ENCODE measurements around the gene TBC1D17. TPM values are rescaled to one million over a fixed set of nuclear protein-coding genes. Genes with fewer than 3 reads are reported as not detected.

Gene TBC1D17
- total RNA-seq, 2 donors from 2014 or later: 27.9 to 31.7 TPM

DNA sequence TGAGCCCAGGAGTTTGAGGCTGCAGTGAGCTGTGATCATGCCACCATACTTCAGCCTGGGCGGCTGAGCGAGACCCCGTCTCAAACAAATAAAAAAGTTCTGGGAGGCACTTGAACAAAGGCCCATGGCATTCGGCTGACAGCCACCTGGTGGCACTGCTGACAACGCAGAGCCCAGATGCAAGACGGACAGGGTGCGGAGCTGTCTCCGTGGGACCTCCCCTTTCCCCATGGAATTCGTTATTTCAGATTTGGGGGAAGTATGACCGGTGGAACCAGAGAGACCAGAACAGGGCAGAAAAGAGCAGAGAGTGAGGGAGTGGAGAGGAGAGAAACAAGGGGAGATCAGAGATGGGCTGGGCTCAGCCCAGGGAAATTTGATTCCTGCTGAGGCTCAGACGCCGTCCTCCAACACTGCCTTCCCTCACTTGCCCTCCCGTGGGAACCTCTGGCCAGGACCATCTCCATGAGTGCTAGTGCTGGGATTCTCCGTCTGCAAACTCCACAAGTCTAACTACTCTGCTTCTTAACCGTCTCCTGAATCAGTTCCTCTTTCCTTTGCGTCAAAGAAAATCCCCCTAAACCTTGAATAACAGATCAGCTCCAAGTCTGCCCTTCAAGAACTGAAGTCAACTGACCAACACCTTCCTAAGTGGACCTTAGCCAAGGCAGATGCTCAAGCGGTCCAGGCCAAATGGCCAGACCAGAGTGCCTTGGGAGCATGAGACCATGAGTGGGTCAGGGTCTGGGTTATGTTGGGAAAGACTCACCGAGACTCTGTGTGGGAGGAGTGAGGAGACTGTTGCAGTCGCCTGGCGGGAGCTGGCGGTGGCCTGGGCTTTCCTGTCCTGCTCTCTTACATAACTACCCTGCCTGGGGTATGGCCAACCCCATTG is 39.6 kb downstream of the TBC1D17 start:
- Histone ChIP-seq H3K27ac (no peak overlapping the region), H3K4me1 (ENCODE audit: control insufficient read depth in 1 of 2, low read depth in 2 of 2) (peaks cover 0 to 15% of the 10 kb centered on the region in 2 donors), H3K36me3 (peaks cover 6% of the 10 kb centered on the region), H3K9me3 (no peaks in the 10 kb centered on the region), H3K4me3 (no peak overlapping the region), H3K27me3 (replicated peaks; ENCODE audit: insufficient read depth) (no peaks in the 10 kb centered on the region)
- no peak for DNase-seq (ENCODE audit: low spot score)
- TF ChIP-seq, protein P1, sequence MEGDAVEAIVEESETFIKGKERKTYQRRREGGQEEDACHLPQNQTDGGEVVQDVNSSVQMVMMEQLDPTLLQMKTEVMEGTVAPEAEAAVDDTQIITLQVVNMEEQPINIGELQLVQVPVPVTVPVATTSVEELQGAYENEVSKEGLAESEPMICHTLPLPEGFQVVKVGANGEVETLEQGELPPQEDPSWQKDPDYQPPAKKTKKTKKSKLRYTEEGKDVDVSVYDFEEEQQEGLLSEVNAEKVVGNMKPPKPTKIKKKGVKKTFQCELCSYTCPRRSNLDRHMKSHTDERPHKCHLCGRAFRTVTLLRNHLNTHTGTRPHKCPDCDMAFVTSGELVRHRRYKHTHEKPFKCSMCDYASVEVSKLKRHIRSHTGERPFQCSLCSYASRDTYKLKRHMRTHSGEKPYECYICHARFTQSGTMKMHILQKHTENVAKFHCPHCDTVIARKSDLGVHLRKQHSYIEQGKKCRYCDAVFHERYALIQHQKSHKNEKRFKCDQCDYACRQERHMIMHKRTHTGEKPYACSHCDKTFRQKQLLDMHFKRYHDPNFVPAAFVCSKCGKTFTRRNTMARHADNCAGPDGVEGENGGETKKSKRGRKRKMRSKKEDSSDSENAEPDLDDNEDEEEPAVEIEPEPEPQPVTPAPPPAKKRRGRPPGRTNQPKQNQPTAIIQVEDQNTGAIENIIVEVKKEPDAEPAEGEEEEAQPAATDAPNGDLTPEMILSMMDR (IDR thresholded peaks at IDR 0.05): no peak
- ATAC-seq (ENCODE audit: insufficient number of reproducible peaks, low FRiP score, low read depth): no peak

DNA sequence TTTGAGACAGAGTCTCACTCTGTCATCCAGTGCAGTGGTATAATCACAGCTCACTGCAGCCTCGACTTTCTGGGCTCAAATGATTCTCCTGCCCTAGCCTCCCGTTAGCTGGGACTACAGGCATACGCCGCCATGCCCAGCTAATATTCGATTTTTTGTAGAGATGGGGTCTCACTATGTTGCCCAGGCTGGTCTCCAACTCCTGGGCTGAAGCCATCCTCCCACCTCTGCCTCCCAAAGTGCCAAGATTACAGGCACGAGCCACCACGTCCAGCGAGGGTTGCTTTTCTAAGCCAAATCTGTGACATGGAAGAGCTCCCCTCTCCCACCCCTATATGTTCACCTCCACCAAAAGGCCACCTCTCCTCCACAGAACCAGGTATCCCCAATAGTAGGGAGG is 40.6 kb downstream of the TBC1D17 start:
- H3K9me3 ChIP-seq: no peaks in the 10 kb centered on the region
- peaks cover 0 to 5% of the 10 kb centered on the region in 2 donors for H3K4me1 ChIP-seq (ENCODE audit: control insufficient read depth in 1 of 2, low read depth in 2 of 2)
- H3K36me3 ChIP-seq: peaks cover 6% of the 10 kb centered on the region
- TF ChIP-seq, protein P1 (IDR thresholded peaks at IDR 0.05): no peak
- H3K27me3 ChIP-seq (replicated peaks; ENCODE audit: insufficient read depth): no peaks in the 10 kb centered on the region
- DNase-seq (ENCODE audit: low spot score) (no peak), ATAC-seq (ENCODE audit: insufficient number of reproducible peaks, low FRiP score, low read depth) (no peak)
- no peak overlapping the region for H3K4me3 ChIP-seq
- no peak overlapping the region for H3K27ac ChIP-seq

DNA sequence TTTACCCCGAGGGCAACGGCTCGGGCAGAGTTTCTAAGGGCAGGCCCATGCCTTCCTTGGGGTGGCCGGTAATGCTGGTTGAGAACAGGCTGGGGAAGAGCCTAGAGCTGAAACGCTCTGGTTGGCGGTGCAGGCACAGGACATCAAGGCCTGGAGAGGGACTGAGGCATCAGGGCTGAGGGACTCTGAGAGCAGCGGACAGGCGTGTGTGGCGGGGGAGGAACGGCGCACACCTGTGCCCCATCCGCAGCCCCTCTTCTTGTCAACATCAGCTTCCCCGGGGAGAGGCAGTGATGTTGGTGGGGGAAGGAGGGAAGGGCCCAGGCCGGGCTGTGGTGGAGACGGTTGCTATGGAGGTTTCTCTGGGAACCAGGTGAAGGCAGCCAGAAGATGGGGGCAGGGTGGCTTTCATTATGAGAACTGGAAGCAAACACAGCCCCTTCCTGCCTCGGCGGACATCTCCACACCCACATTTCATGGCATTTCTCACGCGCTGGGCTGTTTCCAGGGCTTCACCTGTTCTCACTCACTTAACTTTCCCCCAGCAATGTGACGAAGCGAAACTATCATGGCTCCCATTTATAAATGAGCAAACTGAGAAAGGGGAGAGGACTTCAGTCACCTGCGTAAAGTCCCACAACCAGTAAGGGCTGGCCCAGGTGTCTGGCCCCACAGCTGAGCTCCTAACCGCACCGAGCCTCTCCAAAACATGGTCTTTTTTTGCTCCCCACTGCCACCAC is 43.3 kb downstream of the TBC1D17 start:
- DNase-seq (ENCODE audit: low spot score) (no peak), ATAC-seq (ENCODE audit: insufficient number of reproducible peaks, low FRiP score, low read depth) (no peak)
- TF ChIP-seq, protein P1 (IDR thresholded peaks at IDR 0.05): no peak
- H3K4me3 ChIP-seq: no peak overlapping the region
- no peaks in the 10 kb centered on the region for H3K4me1 ChIP-seq (ENCODE audit: control insufficient read depth in 1 of 2, low read depth in 2 of 2)
- no peaks in the 10 kb centered on the region for H3K9me3 ChIP-seq
- H3K27me3 ChIP-seq (replicated peaks; ENCODE audit: insufficient read depth): no peaks in the 10 kb centered on the region
- H3K36me3 ChIP-seq: peaks cover 13% of the 10 kb centered on the region
- no peak overlapping the region for H3K27ac ChIP-seq

DNA sequence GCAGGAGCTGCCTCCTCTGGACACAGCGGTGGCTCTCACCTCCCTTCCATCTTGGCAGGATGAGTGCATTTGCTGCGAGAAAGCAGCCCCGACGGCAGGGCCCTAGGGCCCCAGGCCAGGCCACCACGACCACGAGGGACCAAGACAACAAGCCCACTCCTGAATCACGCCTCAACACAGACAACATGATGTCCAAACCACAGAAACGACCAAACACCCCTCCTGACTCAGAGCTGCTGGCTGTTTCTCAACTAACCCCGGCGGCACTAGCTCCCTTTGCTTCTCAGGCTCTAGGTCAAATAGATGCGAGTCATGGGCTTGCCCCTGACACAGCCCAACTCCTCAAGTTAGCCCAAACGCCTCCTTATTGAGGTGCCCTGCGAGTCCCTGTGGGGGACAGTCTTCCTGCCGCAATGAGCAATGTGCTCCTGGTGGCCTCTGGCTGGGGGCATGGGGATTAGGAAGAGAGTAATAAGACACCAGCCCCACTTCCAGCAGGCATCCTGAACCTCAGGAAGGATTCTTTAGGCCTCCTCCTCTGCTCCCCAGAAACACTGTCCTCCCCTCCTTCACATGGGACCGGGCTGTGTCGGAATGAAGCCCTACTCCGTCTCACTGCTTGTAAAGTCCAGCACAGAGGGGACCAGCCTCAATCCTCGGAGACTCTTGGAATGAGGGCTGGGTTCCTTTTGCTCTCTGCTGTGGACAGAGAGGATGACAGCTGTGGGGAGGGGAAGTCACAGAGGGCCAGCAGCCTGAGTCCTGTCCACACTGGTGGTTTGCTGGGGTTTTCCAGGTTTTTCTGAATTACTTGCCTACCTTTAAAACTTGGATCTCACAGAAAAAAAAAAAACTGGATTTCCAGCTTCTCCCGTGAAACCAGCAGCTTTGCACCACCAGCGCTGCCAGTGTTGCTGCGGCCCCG is 44.6 kb downstream of the TBC1D17 start:
- DNase-seq (ENCODE audit: low spot score): no peak
- Histone ChIP-seq H3K4me1 (ENCODE audit: control insufficient read depth in 1 of 2, low read depth in 2 of 2) (peaks cover 2 to 5% of the 10 kb centered on the region in 2 donors), H3K27ac (no peak overlapping the region), H3K9me3 (no peaks in the 10 kb centered on the region), H3K4me3 (no peak overlapping the region), H3K27me3 (replicated peaks; ENCODE audit: insufficient read depth) (no peaks in the 10 kb centered on the region), H3K36me3 (peaks cover 15% of the 10 kb centered on the region)
- no peak for ATAC-seq (ENCODE audit: insufficient number of reproducible peaks, low FRiP score, low read depth)
- TF ChIP-seq, protein P1 (IDR thresholded peaks at IDR 0.05): no peak

All from thoracic aorta (tissue), 2 donors.